IPS-NIHi11 (cell line): ENCODE data around the gene SH3RF1.
A peak's percentile ranks its signal among the peaks of the same experiment; 100 is the strongest.
"Not testable (repeated sequence)": the region's sequence is repeated elsewhere in the genome, so short reads cannot be mapped to it uniquely, and the experiment has no call there.

Experiments
- DNase-seq: peaks from one replicate; pipeline ENCODE4 v3.0.0; 2012; ENCODE audit warnings: mixed read lengths, low spot score

SH3RF1 gene

DNA sequence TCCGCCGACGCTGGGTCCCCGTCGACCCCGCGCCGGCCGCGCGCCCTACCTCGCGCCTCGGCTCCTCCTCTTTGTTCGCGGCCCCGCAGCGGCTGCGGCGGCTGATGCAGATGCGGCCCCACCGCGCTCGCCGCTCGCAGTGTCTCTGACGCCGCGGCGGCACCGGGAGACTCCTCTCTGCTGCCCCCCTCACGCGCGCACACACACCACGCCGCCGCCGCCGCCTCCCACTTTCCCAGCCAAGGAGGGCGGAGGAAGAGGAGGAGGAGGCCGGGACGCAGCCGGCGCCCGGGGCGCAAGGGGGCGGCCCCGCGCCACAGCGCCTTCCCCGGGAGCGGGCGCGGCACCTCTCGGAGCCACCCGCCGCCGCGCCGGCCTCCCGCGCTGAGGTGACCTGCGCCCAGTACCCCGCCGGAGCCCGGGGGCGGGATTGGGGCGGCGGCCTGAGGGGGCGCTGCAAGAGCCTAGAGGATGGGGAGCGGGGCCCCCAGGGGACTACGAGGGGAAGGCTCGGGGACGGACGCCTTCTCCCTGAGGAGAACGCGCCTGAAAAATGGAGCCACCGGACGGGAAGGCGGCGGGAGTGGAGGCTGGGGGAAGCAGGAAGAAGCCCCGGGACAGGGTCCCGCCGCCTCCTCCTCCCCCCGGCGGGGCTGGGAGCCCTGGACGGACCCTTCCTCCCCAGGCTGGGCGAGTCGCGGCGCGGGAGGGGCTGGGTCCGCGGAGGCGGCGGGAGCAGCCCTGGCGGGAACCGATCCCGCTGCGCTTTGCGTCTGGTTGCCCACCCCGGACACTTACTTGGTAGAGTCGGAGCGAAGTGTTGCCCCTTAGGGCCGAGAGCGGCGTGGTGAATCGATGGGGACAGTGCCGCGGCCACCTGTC is at the start of gene SH3RF1:
Gene SH3RF1, minus strand, starts transcription at position 147 of the 882 bp plus-strand sequence. CDS start 1,744 bp downstream, outside the sequence.
- peak; percentile 83 for DNase-seq

GRCh38 chr4:169315530-169316343 is 45.0 kb upstream of the SH3RF1 start:
- no peak for DNase-seq

GRCh38 chr4:169314906-169315305 is 44.1 kb upstream of the SH3RF1 start:
- no peak for DNase-seq

DNA sequence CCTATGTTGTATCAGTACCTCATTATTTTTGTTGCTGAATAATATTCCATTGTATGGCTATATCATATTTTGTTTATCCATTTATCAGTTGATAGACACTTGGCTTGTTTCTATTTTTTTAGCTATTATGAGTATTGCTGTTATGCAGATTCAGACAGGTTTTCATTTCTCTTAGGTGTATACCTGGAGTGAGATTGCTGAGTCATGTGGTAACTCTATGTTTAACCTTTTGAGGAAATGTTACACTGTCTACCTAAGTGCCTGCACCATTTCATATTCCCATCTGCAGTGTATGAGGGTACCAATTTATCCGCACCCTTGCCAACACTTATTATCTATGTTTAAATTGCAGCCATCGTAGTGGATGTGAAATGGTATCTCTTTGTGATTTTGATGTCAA is 43.0 kb upstream of the SH3RF1 start:
- no peak for DNase-seq

DNA sequence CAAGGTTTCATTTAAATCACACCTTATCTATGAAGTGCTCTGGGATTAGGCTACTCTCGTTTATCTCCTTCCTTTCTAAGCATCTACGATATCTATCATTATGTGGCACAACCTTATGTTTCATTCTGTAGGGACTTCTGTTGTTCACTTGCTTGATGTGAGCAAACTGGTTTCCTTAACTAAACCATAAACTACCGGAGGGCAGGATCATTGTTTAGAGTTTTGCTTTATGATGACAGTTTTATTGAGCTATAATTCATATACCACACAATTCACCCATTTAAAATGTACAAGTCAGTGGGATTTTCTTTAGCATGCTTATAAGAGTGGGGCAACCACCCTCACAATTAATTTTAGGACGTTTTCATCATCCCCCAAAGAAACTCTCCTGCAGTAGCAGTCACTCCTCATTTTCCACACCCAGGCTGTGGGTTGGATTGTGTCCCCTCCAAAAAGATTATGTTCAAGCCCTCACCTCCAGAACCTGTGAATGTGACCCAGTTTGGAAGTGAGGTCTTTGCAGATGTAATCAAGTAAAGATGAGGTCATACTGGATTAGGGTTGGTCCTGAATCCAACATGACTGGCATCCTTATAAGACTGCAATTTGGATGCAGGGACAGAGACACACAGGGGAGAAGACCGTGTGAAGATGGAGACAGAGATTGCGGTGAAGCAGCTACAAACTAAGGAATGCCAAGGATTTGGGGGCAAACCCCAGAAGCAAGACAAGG is 42.1 kb upstream of the SH3RF1 start:
- no peak for DNase-seq

- peak; percentile 77 for DNase-seq
These were observed 41.0 kb upstream of the SH3RF1 start for GRCh38 chr4:169311643-169312365.

DNA sequence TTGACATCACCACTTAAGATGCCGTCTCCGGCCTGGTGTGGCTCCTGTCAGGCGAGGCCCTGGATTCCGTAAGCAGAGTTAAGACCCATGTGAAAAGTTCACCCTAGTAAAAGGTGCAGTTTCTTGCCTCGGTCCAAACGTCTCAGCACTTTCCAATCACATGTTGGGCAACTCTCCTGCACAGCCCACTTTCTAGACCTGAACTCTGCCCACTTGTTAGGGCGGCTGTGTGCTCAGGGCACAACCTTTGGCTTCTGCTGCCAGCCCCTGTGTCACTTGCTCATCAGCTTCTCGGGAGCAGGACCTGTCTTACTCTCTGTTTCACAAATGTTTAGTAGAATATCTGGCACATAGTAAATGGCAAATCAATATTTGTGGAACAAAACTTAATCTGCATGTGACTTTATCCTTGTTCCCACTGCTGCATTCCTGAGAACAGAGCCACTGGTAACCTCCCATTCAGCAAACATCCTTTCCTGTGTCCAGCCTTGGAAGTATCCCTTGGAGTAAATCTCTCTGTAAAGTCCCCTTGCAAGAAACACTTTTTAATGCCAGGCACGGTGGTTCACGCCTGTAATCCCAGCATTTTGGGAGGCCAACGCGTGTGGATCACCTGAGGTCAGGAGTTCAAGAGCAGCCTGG is 38.7 kb upstream of the SH3RF1 start:
- no peak for DNase-seq

DNA sequence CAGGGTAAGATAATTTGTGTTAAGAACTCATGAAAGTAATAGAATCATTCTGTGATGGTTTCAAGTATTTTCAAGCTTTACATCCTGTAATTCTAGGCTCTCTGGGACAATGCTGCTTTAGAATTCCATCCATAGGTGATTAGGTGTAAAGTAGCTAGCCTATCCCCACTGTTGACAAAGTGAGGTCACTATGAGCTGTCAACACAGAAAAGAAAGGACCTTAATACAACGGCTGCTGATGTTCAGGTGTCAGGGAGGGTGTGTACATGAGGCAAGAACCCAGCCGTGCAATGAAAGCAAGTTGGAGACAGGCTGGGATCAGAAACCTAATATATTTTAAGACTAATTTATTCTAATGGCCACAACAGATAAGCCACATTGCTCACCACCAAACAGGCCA is 36.8 kb upstream of the SH3RF1 start:
- peak; percentile 19 for DNase-seq

DNA sequence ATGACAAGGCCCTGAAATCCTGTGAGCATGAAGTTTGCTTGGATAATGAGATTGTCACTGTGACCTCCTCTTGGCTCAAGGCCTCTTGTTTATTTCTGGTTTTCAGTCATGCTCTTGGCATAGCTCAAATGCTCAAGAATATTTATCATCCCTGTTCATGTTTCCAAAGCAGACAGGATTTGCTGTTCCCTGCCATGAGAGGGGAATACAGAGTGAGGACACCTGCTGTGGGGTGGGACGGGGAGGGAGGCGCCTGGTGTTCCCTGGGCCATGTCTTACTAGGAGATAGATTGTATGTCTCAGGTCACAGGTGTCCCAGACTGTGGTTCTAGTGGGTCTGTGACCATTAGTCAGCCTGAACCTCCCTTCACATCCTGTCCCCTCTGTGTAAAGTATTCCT is 34.9 kb upstream of the SH3RF1 start:
- no peak for DNase-seq

DNA sequence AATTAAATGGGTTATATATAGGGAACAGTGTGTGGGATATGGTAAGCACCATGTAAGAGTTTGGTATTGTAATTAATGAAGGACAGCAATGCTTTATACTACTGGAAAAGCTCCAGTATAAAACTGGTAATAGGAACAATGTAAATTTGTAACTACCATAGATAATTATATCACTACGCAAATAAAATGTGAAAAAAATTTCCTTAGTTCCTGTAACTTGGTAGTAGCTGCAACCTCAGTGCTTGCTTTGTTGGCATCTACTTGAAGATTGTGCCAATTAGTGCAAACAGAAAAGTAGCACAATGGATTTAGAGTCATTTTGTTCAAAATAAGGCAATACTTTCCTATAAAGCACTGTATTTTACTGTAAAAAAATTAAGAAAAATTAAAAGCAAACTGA is 34.4 kb upstream of the SH3RF1 start:
- DNase-seq, result no peak

DNA sequence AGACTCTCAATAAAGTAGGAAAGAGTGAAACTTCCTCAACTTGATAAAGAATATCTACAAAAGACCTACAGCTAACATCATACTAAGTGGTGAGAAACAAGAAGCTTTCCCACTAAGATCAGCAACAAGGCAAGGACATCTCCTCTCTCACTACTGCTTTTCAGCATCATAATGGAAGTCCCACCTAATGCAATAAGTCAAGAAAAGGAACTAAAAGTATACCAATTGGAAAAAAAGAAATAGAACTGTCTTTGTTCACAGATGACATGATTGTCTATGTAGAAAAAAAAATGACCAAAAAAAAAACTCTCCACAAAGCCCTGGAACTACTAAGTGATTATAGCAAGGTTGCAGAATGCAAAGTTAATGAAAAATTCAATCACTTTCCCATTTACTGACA is 25.1 kb upstream of the SH3RF1 start:
- no peak for DNase-seq

- DNase-seq, result no peak
These were observed 22.8 kb upstream of the SH3RF1 start for GRCh38 chr4:169293343-169294176.

- DNase-seq, result not testable (repeated sequence)
These were observed 17.2 kb upstream of the SH3RF1 start for GRCh38 chr4:169287983-169288382.

DNA sequence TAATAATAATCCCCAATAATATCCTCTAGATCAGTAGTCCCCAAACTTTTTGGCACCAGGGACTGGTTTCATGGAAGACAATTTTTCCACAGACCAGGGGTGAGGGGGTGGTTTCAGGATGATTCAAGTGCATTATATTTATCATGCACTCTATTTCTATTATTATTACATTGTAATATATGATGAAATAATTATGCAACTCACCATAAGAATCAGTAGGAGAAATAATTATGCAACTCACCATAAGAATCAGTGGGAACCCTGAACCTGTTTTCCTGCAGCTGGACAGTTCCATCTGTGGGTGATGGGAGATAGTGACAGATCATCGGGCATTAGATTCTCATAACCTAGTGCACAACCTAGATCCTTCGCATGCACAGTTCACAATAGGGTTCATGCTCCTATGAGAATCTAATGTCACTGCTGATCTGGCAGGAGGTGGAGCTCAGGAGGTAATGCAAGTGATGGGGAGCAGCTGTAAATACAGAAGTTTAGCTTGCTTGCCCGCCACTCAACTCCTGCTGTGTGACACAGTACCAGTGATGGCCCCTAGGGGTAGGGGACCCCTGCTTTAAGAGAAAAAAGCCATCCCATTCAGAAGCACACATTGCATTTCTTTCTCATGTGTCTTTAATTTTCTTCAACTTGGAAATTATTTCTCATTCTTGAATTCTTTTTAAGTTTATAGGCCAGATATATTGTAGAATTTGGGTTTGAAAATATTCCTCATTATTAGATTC is 16.0 kb upstream of the SH3RF1 start:
- DNase-seq, result no peak

DNA sequence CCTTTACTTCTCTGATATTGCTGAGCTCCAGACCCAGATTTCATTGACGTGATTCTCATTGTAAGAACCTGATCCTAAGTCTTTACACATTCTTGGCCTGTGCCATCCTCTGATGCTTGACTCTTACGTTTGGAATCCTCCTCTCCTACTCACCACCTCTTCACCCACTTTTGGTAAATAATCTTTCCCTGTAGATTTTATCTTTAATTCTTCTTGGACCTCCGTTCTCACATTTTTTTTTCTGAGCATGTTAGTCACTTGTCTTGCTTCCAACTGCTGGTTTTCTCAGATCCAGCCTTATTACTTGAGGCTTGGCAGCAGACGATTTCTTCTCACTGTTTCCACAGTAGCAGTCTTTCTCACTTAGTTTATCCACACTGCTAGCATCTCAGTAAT is 12.4 kb upstream of the SH3RF1 start:
- no peak for DNase-seq

DNA sequence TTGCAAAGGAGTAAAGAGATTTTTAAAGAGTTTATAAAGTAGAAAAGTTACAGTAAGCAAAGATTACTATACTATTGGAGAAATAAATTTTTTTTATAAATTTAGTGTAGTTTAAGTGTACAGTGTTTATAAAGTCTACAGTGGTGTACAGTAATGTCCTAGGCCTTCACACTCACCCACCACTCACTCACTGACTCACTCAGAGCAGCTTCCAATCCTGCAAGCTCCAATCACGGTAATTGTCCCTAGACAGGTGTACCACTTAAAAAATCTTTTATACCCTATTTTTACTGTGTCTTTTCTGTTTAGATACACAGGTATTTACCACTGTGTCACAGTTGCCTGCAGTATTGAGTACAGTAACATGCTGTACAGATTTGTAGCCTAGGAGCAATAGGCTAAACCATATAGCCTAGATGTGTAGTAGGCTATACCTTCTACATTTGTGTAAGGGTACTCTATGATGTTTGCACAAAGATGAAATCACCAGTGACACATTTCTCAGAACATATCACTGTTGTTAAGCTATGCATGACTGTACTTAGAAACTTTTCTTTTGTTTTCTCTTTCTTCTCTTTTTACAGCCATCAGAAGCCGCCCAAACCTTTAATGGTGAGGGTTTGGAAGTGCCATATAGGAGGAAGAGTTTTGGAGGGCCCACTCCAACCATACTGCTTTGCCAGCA is 11.8 kb upstream of the SH3RF1 start:
- no peak for DNase-seq

DNA sequence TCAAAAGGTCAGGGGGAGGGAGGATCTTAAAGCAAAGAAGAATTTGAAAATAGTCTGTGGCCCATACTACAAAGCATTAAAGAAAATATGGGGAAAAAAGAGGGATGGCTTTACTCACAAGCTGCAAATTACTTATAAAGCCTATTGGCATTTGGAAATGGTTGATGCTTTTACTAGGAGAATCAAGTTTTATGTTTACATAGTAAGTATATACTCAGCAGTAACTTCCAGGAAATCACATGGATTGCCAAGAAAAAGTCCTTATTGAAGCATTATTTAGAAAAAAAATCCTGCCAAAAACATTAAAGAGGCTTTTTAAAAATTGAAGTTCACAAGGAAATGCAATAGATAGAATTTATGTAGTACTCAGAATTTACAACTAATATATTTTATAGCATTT is 8.4 kb upstream of the SH3RF1 start:
- no peak for DNase-seq

GRCh38 chr4:169278624-169279023 is 7.9 kb upstream of the SH3RF1 start:
- DNase-seq, result no peak

- not testable (repeated sequence) for DNase-seq
These were observed 7.1 kb upstream of the SH3RF1 start for GRCh38 chr4:169277838-169278237.
